HT1080 (cell line): ENCODE results near the gene MPC1. TPM values are rescaled to one million over a fixed set of nuclear protein-coding genes. Genes with fewer than 3 reads are reported as not detected.

Experiments used
- DNase-seq: peaks from one replicate; pipeline ENCODE4 v3.0.0-alpha.2; 2015; ENCODE audit warnings: low read depth
- polyA plus RNA-seq, 2 experiments: library from polyadenylated mRNA; depleted of rRNA; stranded (reverse); fragments of >200 nt; gene quantifications; 2 replicates each; pipeline ENCODE4 v1.2.3, GENCODE V29; 2015
- total RNA-seq: library from RNA; depleted of rRNA; stranded (reverse); fragments of >200 nt; shearing (Covaris generic); gene quantifications from 2 replicates; pipeline ENCODE4 v1.2.3, GENCODE V29; 2014; rRNA removed

The MPC1 gene
- 38.4 and 39.6 TPM in 2 replicates for total RNA-seq
- polyA plus RNA-seq (2015; cell fraction: cytosol; rRNA removed): 21.1 and 23.2 TPM in 2 replicates
- 11.3 and 12.2 TPM in 2 replicates for polyA plus RNA-seq (2015; cell fraction: nucleus; rRNA removed)

GRCh38 chr6:166382933-166383801, at the start of gene MPC1:
MPC1 (minus strand) TSS chr6:166382940; CDS start chr6:166382876, 64 bp downstream.
- DNase-seq: peak; percentile 95

DNA sequence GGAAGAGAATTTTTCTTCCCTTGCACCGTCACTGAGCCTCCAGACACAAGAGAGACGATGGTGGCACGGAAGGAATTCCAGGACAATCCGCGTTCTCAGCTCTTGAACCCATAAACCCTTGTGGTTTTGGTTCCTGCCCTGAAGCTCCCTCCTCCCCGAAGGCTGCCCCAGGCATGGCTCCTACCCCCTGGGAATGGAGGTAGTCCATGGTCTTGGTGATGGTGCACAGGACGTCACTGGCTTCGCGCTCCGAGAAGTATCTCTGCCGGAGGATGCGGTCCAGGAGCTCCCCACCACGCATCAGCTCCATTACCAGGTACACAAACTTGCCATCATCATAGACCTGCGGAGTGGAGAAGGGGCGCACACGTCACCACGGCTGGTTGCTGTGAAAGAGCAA, 47.5 kb upstream of the MPC1 start:
- no peak for DNase-seq

- no peak for DNase-seq
Measured at GRCh38 chr6:166424431-166424830, 41.7 kb upstream of the MPC1 start.

- DNase-seq: no peak
Measured at GRCh38 chr6:166423781-166424180, 41.0 kb upstream of the MPC1 start.

DNA sequence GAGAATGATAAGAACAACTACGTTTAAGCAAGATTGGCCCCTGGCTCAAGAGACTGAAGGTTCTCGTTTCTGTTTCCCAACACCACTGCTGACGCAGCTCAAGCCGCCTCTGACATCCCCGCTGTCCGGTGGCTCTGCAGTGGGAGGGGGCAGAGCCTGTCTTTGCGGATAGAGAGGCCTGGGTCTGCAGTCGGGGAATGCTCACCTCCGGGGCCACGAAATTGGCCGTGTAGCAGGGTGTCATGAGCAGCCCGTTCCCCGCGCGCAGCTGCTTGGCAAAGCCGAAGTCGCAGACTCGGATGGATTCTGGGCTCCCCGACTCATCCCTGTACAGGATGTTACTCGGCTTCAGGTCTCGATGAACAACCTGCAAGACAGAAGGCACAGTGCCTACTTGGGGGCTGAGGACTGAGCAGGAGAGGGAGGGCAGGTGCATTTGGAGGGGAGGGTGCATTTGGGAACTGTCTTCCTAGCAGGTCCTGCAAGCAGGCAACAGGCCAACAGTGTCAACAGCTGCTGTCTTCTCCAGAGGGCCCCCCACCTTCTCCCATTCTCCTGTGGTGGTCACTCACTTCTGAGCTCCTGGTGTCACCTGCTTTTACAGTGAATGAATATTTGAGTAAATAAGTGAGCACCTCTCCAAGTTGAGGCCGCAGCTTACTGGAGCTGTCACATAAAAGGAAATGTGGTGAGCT, 40.5 kb upstream of the MPC1 start:
- no peak for DNase-seq

DNA sequence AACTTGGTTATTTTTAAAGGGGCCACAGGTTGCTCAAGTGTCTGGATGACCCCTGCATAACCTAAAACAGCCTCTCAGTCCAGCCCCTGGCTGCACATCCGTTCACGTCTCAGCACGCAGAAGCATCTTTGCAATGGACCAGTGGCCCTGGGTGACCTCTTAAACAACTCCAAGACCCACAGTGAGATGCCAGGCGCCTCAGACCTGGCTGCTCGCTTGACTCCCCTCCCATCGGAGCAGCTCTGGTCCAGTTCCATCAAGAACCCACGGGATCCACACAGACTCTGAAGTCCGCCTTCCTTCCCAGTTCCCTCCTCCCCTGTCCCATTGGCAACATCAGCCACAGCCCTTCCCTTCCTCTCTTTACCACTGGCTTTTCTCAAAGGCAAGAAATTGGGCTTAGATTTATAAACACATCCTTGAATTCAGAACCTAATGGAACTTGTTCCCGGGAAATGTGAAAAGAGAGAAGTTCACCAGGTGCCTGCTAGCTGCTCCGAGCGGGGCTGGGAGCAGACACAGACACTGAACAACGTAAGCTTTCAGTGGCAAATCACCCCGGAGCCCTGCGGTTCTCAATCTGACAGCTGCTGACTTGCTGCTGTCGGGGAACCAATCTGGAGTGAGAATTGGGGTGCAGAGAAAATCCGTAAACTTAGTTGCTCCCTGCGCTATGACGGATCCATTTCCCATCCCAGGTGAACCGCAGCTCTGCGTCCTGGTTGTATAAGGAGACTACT, 39.6 kb upstream of the MPC1 start:
- DNase-seq: no peak

- no peak for DNase-seq
Measured at GRCh38 chr6:166420351-166420750, 37.6 kb upstream of the MPC1 start.

- DNase-seq: no peak
Measured at GRCh38 chr6:166419717-166420116, 37.0 kb upstream of the MPC1 start.

- peak; percentile 48 for DNase-seq
Measured at GRCh38 chr6:166419286-166419685, 36.5 kb upstream of the MPC1 start.

DNA sequence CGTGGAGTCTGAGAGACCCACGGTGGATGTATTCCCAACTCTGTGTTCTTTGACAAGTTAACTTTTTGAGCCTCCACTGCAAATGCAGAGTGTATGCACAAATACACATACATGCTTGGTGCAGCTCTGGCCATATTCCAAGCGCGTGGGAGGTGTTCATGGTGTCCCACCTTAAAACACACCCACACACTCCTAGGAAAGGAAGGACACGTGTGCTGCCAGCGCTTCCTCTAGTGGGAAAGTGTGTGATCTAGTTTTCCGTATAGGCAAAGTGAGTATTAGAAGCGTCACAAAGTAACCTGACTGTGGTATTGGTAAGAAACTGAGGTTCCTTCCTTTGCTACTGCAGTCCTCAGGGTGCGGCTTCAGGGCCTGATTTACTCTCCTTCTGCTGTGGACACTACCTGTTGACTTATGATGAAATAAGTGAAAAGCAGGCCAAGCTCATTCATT, 36.0 kb upstream of the MPC1 start:
- no peak for DNase-seq

- peak; percentile 16 for DNase-seq
Measured at GRCh38 chr6:166417285-166417691, 34.5 kb upstream of the MPC1 start.

DNA sequence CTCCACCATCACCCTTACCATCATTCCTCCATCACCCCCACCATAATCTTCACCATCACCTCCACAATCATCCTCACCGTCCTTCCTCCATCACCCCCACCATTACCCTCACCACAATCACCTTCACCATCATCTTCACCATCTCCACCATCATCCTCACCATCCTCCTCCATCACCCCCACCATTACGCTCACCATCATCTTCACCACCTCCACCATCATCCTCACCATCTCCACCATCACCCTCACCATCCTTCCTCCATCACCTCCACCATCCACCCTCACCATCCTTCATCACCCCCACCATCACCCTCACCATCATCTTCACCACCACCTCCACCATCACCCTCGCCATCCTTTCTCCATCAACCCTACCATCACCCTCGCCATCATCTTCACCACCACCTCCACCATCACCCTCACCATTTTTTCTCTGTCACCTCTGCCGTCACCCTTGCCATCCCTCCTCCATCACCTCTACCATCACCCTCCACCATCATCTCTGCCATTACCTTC, 33.1 kb upstream of the MPC1 start:
- no peak for DNase-seq

- no peak for DNase-seq
Measured at GRCh38 chr6:166415306-166415705, 32.6 kb upstream of the MPC1 start.

DNA sequence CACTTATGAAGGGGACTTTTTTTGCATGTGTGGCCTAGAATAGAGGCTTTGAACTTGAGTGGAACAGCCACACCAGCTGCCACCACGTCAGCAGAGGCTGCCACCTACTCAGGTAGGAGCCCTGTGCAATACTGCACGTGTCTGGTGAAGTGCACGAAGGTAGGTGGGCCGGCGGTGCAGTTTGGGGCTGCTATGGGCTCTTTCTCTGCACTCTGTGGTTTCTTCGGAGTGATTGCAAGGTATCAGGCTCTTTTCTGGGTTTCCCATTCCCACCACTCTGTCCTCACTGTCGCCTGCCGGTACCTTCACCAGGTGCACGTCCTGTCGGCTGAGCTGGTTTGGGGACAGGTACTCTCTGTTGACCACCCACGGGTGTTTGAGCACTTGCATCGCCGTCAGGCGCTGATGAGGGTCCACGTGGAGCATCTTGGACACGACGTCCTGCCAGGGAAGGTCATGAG, 30.8 kb upstream of the MPC1 start:
- no peak for DNase-seq

DNA sequence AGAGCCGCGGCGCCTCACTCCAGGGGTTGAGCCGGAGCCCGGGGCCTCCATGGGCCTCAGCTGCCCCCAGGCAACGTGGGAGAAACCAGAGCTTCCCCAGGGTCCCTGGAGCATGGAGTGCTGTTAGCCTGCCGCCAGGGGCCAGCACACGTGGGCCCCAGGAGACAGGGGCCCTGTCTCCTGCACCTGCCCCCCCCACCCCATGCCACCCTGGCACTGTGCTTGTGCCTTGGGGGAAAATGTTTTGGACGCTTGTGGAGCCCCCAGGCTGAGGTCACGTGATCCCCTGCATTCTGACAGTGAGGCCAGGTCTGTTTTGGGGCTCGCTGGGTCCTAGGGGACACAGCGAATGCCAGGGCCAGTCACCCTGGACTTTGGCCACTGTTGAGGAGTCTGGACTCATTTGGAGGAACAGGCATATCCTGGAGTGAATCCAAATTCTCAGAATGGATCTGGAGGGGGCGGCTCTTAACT, 30.2 kb upstream of the MPC1 start:
- DNase-seq: no peak

GRCh38 chr6:166412156-166412910, 29.6 kb upstream of the MPC1 start:
- DNase-seq: no peak

- no peak for DNase-seq
Measured at GRCh38 chr6:166411721-166412151, 29.0 kb upstream of the MPC1 start.

DNA sequence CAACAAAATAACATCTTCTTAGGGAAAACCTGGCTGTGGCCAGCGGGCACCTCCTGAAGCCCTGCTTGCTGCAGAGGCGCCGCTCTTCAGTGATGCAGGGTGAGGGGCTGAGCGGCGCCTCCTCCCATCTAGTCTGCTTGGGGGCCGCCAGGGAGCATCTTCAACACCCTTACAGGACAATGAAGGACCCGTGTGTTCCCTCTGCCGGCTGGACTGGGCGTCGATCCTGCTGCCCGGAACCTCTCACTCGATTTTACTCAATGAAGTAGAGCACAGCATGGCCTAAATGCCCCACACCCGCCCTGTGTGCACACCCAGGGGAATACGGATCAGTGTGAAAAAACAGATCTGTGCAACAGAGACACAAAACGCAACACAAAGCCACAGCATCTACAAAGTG, 28.5 kb upstream of the MPC1 start:
- no peak for DNase-seq

DNA sequence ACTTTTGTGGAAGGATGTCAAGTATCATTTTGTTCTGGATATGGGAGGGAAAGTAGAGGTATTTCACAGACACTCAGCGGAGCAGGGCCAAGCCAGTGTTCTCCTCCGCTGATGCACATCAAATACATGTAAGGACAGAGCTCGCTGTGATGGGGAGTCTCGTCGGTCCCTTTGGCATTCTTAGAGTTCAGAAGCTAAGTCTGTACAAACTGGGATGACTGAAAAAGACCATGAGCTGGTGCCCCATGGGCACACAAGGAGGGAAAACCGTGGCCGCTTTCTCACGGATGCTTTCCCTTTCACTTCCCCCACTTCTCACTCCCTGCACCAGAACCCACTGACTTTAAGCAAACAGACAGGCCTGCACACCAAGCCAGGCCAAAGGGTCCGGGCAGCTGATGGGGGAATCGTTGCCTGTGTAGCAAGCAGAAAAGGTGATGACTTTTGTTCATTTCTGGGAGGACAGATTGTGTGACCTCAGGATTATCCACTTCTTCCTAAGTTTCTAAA, 27.7 kb upstream of the MPC1 start:
- no peak for DNase-seq
